Activated CD4-positive, alpha-beta T cell treated with anti-CD3 and anti-CD28 coated beads for 24 hours (primary cell): ENCODE data around the gene FCHSD2.

Experiments used
- DNase-seq, 2 donors: peaks; one replicate each; pipeline ENCODE4 v3.0.0-alpha.2; 2020; ENCODE audit warnings: low read depth in 2 of 2

Gene FCHSD2

GRCh38 chr11:73142128-73142377, at the start of gene FCHSD2:
Gene FCHSD2, minus strand, starts transcription at chr11:73142318. Its CDS starts 441 bp downstream, at chr11:73141877.
- no peak for DNase-seq

- no peak for DNase-seq
Measured at GRCh38 chr11:73191151-73191550, 49.0 kb upstream of the FCHSD2 start.

GRCh38 chr11:73190557-73190885, 48.4 kb upstream of the FCHSD2 start:
- DNase-seq: no peak

DNA sequence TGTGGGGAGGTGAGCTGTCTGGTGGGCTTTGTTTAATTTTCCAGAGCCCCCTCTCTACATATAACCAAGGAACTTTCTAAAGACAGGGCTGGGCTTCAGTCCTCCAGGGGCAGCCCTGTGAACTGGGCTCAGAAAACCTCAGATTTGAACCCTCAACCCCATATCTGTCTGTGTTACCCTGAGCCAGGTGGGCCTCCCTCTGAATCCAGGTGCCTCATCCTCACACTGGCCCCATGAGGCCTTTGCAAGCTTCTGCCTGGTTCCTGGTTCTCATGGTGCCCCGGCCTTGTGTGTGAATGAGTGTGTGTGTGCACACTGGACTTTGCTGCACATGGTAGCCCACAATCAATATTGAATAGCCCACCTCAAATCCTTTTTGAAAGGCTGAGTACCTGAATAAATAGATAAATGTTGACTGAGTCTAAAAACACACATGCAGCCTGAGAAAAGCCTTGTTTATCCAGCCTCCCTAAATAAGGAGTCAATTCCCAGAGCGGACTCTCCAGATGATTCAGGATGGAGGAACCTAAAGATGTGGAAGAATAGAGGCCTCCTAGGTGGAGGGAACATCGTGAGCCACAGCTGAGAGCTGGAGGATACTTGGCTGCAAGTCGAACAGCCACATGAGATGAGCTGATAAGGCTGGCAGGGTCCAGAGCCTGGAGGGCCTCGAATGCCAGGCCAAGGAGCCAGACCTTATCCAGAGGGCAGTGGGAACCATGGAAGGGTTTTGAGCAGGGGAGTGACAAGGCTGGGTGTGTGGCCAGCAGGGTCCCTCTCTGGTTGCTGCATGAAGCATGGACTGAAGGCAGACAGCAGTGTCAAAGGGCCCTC, 47.8 kb upstream of the FCHSD2 start:
- DNase-seq: no peak

DNA sequence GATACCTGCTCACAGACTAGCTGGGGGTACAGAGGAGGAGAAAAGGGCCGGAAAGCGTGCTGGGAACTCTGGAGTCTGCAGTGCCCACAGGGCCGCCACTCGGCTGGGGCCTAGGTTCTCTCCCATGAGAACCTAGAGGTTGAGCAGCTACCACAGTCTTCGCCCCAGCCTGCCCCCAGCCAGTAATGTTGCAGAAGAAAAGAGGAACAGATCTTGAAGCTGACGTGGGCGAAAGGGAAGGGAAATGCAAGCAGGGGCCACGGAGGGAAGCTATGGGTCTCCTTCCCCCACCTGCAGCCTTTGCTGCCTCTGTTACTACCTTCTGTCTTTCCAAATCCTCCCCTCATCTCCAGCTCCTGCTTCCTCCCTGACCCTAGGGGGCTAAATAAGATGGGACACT, 47.2 kb upstream of the FCHSD2 start:
- no peak for DNase-seq

DNA sequence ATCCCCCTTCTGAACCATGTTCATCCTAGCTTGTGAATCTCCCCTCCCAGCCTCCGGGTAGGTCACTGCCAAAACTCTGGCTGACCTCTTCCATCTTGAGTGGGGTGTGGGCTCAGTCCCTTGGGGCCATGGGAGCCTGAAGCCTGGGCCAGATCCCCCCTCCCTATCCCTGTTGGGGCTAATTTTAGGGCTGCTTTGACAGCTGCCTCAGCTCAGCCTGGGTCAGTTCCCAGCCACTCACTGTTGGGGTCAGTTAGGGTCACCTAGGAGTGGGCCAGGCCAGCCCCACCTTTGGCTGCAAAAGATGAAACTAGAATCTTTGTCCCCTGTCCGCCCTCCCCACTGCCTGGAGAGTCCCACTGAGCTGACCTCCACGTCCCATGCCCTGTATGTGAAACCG, 46.2 kb upstream of the FCHSD2 start:
- DNase-seq: no peak

- no peak for DNase-seq
Measured at GRCh38 chr11:73187854-73188253, 45.7 kb upstream of the FCHSD2 start.

DNA sequence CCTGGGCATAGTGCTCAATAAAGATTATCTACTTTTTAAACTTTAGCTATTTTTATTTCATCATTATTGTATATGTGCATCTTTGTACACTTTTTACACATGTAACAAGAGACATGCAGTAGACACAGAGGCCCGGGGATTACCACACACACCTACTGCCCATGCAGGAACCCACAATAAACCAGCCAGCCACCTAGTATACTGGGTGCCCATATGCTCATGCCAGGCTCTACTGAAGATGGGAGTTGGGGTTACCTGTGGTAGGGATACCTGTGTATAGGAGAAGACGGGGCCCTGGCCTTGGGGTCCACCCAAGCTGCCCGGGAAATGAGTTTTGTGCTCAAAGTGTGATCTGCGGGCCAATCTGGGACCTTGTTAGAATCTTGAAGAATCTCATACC, 44.8 kb upstream of the FCHSD2 start:
- DNase-seq: no peak

GRCh38 chr11:73186294-73186850, 44.3 kb upstream of the FCHSD2 start:
- DNase-seq: no peak

GRCh38 chr11:73185680-73186293, 43.7 kb upstream of the FCHSD2 start:
- no peak for DNase-seq

GRCh38 chr11:73184953-73185671, 43.0 kb upstream of the FCHSD2 start:
- peak; percentile 32 to 50 for DNase-seq

DNA sequence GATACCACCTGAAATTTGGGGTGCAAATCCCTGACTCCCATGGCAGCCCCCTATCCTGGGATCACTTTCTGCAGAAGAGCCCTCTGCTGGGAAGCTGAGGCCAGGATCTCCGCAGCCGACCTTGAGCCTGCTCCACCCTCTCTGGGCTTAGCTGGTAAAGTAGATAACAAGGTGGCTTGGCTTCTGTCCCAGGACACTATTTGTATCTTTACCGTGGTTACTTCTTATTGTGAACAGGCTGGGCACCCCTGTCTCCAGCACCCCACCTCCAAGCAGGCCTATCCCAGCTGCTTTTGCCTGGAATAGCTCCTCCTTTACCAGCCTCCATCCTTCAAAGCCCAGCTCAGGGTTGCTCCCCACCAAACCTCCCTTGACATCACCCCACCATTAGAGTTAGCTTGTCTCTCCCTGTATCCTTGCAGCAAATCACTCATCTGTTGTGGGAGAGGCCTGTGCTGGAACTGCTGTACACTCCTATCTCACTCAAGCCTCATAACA, 40.8 kb upstream of the FCHSD2 start:
- no peak for DNase-seq

DNA sequence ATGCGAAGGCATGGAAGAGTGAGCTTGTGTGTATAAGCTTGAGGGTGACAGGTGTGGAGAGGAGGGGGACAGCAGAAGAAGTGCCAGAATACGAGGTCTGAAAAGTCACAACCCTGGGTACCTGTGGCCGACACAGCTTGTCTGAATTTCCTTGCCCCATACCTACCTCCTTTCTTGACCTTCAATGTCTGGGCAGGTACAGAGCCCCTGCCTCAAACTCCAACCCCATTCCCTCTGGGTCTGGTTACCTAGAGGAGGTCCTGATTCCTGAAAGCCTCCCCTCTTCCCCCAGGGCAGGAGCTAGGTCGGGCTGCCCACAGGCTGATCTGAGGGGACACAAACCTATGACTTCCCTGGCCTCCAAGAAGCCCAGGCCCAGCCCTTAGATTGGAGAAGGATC, 36.6 kb upstream of the FCHSD2 start:
- no peak for DNase-seq

DNA sequence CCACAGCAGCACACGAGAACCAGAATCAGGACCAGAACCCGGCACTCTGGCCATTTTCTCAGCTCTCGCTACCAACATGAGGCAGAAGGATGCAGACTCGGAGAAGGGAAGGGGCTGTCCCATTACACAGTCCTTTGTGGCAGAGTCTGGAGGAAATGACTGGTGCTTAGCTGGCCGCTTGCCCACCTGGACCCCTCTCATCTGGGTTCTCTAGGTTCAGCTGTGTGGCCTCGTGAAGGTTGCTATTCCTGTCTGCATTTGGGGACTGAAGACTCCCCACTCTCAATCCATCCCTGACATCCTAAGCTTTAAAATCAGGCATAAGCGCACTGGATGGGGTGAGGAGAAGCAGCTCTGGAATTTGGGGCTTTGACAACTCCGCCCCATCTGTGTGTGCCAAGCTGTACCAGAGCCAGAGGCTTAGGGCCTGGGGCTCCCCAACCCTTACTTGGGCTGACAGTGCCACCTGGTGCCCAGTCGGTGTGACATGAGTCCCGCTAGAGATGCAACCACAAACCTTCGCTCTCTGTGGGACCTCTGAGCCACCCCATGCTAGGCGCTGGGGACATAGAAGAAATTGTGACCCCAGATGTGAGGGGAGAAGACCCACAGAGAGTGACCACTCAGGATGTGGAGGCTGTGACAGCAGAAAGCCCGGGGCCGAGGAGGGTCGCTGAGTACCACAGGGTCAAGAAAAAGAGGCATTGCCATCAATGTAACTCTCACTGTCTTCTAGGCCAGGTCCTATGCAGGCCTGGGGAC, 35.8 kb upstream of the FCHSD2 start:
- peak; percentile 61 to 65 for DNase-seq

- no peak for DNase-seq
Measured at GRCh38 chr11:73177380-73177777, 35.3 kb upstream of the FCHSD2 start.

- DNase-seq: no peak
Measured at GRCh38 chr11:73176874-73177155, 34.7 kb upstream of the FCHSD2 start.

GRCh38 chr11:73176145-73176873, 34.2 kb upstream of the FCHSD2 start:
- DNase-seq: no peak

GRCh38 chr11:73175551-73176144, 33.5 kb upstream of the FCHSD2 start:
- no peak for DNase-seq

GRCh38 chr11:73174495-73174791, 32.3 kb upstream of the FCHSD2 start:
- DNase-seq: no peak

DNA sequence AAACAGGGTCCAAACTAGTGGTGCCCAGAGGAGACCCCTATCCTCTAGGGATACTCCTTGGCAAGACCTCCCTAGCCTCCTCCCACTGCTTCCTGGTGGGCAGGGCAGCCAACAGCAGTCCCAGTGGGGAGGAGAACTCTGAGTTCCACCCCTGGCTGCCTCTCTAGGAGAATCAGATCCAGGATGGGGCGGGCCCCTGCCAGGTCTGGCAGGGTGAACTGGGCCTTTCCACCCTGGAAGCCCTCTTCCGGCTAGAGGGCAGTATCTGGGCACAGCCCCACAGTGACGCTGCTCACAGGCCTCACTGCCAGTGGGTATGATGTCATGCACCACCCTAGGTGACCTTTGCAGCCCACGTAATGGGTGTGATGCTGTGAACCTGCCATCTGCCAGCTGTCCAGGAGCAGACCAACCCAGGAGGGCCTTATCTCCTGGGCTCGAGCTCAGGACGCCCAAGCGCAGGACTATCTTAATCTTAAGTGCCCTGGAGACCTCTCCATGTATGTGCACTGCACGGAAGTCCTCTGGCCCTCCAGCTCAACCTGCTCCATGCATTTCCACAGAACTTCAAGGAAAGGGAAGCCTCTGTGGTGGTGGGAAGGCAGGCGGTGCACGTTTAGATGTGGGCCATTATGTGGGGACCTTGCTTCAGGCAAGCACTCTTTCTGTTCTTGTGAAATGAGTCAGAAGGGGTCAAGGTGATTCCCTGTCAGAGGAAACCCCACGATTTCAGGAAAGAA, 31.8 kb upstream of the FCHSD2 start:
- DNase-seq: no peak
